Activated T-cell treated with anti-CD3 and anti-CD28 coated beads, Interleukin-2, amount 50 U/mL, for 48 hours (primary cell): ENCODE data around the gene ARL4C.

Experiments
- DNase-seq, 2 experiments: peaks; one replicate each; pipeline ENCODE4 v3.0.0-alpha.2; 2020

The ARL4C gene

GRCh38 chr2:234444893-234445292 lies 52.0 kb downstream of the ARL4C start:
- peak; percentile 66 for DNase-seq

- DNase-seq: no peak
Observed at GRCh38 chr2:234444242-234444730, 52.6 kb downstream of the ARL4C start.
